ENCODE results near the gene S100A4.

Gene S100A4

GRCh38 chr1:153546796-153547559 is 1.4 kb upstream of the S100A4 start:
- no peak for DNase-seq

GRCh38 chr1:153546371-153546770 is 765 bp upstream of the S100A4 start:
- no peak for DNase-seq

- no peak for DNase-seq
Observed at GRCh38 chr1:153544453-153545066, 1.0 kb downstream of the S100A4 start.

GRCh38 chr1:153543736-153544135 is 1.9 kb downstream of the S100A4 start:
- DNase-seq = no peak

- no peak for DNase-seq
Observed at GRCh38 chr1:153542956-153543711, 2.5 kb downstream of the S100A4 start.

GRCh38 chr1:153541641-153542590 is 3.7 kb downstream of the S100A4 start:
- DNase-seq = no peak

- DNase-seq = no peak
Observed at GRCh38 chr1:153540394-153541361, 4.9 kb downstream of the S100A4 start, which contains the start of gene S100A5. Gene S100A5 (minus strand): TSS chr1:153540934. CDS start chr1:153540191, 743 bp downstream.

- peak; percentile 56 for DNase-seq
Observed at GRCh38 chr1:153539395-153540093, 6.1 kb downstream of the S100A4 start.

- DNase-seq = peak; percentile 72
Observed at GRCh38 chr1:153538315-153538821, 7.2 kb downstream of the S100A4 start.

- no peak for DNase-seq
Observed at GRCh38 chr1:153537376-153537730, 8.3 kb downstream of the S100A4 start.

GRCh38 chr1:153536671-153537375 is 8.8 kb downstream of the S100A4 start:
- no peak for DNase-seq

GRCh38 chr1:153536012-153536670 is 9.5 kb downstream of the S100A4 start:
- DNase-seq = peak; percentile 32

GRCh38 chr1:153535242-153536011 is 10.2 kb downstream of the S100A4 start, which contains the start of gene S100A6:
Gene S100A6 (minus strand): TSS chr1:153535991. CDS start chr1:153535339, 652 bp downstream.
- DNase-seq = no peak

GRCh38 chr1:153534925-153535241 is 10.7 kb downstream of the S100A4 start:
- DNase-seq = no peak

- DNase-seq = no peak
Observed at GRCh38 chr1:153534226-153534924, 11.2 kb downstream of the S100A4 start.

- no peak for DNase-seq
Observed at GRCh38 chr1:153533689-153534201, 11.9 kb downstream of the S100A4 start.

- DNase-seq = peak; percentile 39
Observed at GRCh38 chr1:153532769-153533599, 12.6 kb downstream of the S100A4 start.
